Upper lobe of left lung (tissue), 4 donors: Measurements from ENCODE around the gene HNRNPR.

Experiments
- CTCF ChIP-seq, 6 experiments: fragments of 450-650 bp in 4 of 6; fragments of 200-600 bp in 2 of 6; sonication (generic) in 2 of 6; IDR thresholded peaks; one replicate each; pipeline ENCODE4 v1.5.1; 2016 to 2019; ENCODE audit warnings: antibody characterized with exemption in 6 of 6
- POLR2A ChIP-seq, 4 donors: fragments of 450-650 bp; IDR thresholded peaks; one replicate each; pipeline ENCODE4 v1.5.1; 2016 to 2017; ENCODE audit warnings: antibody characterized with exemption in 4 of 4, mild to moderate bottlenecking in 2 of 4
- POLR2AphosphoS5 ChIP-seq, 2 donors: sonication (generic); formaldehyde crosslinking; IDR thresholded peaks; one replicate each; pipeline ENCODE4 v1.5.1; 2017; ENCODE audit warnings: antibody characterized with exemption in 2 of 2

DNA sequence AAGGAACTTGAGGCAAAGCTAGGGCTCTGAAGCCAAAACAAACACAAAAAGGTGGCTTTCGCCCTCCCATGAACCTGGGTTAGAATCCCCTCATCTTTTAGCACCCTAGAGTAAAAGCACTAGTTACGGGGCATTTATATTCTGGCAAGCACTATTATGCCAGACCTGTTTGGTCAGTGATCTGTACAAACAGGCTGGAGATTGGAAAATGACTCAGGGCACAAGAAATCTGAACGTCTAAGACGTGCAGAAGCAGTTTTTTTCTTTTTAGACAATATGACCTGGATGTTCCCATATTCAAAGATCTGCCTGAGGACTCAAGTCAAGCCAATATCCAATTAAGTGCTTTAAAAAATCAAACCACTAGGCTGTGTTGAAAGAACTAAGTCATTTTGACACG is 22.5 kb upstream of the HNRNPR start:
- TF ChIP-seq CTCF (IDR thresholded peaks at IDR 0.05) (no peak), POLR2AphosphoS5 (IDR thresholded peaks at IDR 0.05) (no peak), POLR2A (IDR thresholded peaks at IDR 0.05) (no peak)
